GM12873 (cell line): ENCODE data around the gene CNIH3.

ENCODE experiments used
- TF ChIP-seq, protein P1 (sequence below): IDR thresholded peaks from 2 replicates; pipeline ENCODE4 v1.5.1; 2012; ENCODE audit warnings: low read depth, mild to moderate bottlenecking, moderate library complexity, low read length, control low read depth; ENCODE audit not compliant: insufficient read depth; ENCODE audit errors: missing control alignments

Gene CNIH3

GRCh38 chr1:224784265-224785039 is 168.3 kb downstream of the CNIH3 start:
- TF ChIP-seq, protein P1, sequence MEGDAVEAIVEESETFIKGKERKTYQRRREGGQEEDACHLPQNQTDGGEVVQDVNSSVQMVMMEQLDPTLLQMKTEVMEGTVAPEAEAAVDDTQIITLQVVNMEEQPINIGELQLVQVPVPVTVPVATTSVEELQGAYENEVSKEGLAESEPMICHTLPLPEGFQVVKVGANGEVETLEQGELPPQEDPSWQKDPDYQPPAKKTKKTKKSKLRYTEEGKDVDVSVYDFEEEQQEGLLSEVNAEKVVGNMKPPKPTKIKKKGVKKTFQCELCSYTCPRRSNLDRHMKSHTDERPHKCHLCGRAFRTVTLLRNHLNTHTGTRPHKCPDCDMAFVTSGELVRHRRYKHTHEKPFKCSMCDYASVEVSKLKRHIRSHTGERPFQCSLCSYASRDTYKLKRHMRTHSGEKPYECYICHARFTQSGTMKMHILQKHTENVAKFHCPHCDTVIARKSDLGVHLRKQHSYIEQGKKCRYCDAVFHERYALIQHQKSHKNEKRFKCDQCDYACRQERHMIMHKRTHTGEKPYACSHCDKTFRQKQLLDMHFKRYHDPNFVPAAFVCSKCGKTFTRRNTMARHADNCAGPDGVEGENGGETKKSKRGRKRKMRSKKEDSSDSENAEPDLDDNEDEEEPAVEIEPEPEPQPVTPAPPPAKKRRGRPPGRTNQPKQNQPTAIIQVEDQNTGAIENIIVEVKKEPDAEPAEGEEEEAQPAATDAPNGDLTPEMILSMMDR, result no peak

- TF ChIP-seq, protein P1, result no peak
Measured at GRCh38 chr1:224785040-224785328, 168.9 kb downstream of the CNIH3 start.

- TF ChIP-seq, protein P1, result no peak
Measured at GRCh38 chr1:224785622-224786021, 169.5 kb downstream of the CNIH3 start.

- TF ChIP-seq, protein P1, result no peak
Measured at GRCh38 chr1:224786533-224787250, 170.6 kb downstream of the CNIH3 start.

- TF ChIP-seq, protein P1, result no peak
Measured at GRCh38 chr1:224789311-224789710, 173.2 kb downstream of the CNIH3 start.
